Retinal pigment epithelial cell (primary cell): ENCODE data around the gene AXL.

Experiments used
- DNase-seq: peaks from one replicate; pipeline ENCODE4 v3.0.0-alpha.2; 2010; ENCODE audit warnings: low read depth
- H3K4me3 ChIP-seq: 2 replicates; pipeline ENCODE4 v1.5.1; 2011; ENCODE audit warnings: mild to moderate bottlenecking, low read length, control low read depth, moderate library complexity
- CTCF ChIP-seq: conservative IDR thresholded peaks from 2 replicates; pipeline ENCODE4 v1.5.1; 2011; ENCODE audit warnings: low read depth, low read length, control low read depth, inconsistent platforms

AXL gene

DNA sequence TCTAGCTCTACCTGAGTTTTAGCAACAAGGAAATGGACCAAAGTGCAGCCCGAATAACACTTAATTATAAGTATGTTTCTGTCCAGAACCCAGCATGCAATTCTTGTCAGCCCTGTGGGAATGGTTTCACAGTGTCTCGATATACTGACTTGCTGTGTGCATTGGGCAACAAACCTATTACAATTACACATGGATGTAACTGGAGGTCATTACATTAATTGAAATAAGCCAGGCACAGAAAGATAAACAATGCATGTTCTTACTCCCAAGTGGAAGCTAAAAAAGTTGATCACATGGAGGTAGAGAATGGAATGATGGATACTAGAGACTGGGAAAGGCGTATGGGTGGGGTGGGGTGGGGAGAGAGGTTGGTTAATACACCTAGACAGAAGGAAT, 31.1 kb upstream of the AXL start:
- no peak overlapping the region for H3K4me3 ChIP-seq
- no peak for TF ChIP-seq CTCF
- no peak for DNase-seq

DNA sequence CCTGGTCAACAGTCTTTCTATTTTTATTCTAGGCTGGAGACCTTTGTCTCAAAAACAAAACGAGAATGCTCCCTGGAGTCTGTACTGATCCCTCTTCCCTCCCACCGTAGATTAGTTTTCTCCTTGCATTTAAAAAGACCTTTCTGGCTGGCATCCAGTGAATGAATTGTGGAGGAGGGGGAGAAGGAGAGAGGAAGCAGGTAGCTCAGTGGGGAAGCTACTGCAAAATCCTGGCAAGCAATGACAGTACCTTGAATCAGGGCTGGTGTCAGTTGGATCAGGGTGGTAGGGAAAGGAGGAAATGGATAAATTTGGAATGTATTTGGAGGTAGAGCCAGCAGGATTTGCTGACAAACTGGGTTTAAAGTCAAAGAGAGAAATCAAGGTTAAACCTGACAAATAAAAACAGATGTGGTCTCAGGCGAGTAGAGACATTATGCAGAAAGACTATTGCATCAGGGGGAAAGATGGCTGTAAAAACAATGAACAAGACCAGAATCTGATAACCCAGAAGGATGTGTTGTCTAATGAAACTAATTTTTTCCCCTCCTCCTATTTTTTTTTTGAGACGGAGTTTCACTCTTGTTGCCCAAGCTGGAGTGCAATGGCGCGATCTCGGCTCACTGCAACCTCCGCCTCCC, 29.5 kb upstream of the AXL start:
- no peak for DNase-seq
- no peak for TF ChIP-seq CTCF
- H3K4me3 ChIP-seq = no peak overlapping the region

DNA sequence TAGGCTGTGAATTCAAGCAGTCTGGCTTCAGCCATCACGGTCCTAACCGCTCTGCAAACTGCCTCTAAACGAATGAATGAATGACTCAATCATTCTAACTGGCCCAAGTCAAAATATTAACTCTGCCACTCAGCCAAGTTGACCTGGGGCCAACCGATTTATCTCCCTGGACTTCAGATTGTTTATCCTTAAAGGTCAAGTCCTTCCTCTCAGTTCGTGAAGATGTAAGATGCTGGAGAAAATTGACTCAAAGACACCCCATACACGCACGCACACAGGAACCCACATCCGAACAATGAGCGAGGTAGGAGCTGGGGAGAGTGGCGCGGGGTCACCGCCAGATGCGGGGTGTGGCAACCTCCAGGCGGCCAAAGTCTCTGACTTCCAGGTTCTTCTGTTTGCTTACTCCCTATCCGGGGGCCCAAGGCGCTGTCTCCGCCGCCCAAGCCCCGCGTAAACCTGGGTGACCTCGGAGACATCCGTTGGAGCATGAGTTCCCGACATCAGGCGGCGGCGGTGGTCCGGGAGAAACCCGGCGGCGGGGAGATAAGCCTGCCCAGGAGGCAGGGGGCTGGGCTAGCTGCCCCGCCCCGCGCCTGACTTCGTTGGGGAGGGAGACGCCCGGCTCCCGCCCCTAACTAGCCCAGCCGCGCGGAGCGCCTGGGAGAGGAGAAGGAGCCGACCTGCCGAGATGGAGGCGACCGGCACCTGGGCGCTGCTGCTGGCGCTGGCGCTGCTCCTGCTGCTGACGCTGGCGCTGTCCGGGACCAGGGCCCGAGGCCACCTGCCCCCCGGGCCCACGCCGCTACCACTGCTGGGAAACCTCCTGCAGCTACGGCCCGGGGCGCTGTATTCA, 26.2 kb upstream of the AXL start, which contains the start of gene CYP2S1:
CYP2S1 (plus strand) TSS at position 646 of the 856 bp plus-strand sequence; CDS start at position 692, 46 bp downstream.
- peak within 1 kb of the TSS; percentile 39 for H3K4me3 ChIP-seq
- peak; percentile 13 for DNase-seq
- no peak for TF ChIP-seq CTCF

GRCh38 chr19:41193430-41194156, 25.4 kb upstream of the AXL start:
- TF ChIP-seq CTCF = no peak

GRCh38 chr19:41194157-41194552, 24.9 kb upstream of the AXL start:
- TF ChIP-seq CTCF = no peak
- DNase-seq = no peak
- no peak overlapping the region for H3K4me3 ChIP-seq

More at GRCh38 chr19:41193430-41194156, 25.4 kb upstream of the AXL start:
- H3K4me3 ChIP-seq = peak overlapping the region; percentile 39
- no peak for DNase-seq

DNA sequence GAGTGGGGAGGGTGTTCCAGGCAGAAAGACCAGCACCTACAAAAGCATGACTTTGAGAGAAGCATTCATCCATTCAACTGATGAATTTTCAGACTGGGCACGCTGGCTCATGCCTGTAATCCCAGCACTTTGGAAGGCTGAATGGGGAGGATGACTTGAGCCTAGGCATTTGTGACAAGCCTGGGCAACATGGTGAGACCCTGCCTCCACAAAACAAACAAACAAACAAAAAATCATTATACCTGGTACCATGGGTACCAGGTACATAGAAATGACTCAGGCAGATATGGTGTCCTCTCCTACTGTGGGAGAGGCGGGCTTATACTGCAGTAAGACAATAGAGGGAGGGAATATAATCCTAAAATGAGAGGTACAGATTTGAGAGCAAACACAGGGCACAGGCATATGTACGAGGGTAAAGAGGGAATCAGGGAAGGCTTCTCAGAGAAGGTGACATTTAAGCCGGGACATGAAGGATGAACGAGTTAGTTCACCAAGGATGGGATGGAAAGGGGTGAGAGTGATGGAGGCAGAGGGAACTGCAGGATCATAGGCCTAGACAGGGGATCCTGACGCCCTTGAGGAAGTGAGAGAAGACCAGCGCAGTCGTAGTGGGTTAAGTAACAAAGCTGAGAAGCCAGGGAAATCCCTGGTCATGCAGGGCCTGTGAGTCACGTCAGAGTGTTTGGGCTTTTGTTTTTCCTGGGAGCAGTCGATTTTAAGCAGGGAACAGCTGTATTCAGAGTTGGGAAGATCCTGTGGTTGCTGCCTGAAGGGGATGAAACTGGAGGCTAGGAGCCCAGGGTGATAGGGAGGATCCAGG, 23.1 kb upstream of the AXL start:
- no peak for TF ChIP-seq CTCF
- no peak overlapping the region for H3K4me3 ChIP-seq
- no peak for DNase-seq
